ENCODE measurements around the gene LINGO3.
A peak's percentile ranks its signal among the peaks of the same experiment; 100 is the strongest.

Gene LINGO3

GRCh38 chr19:2275588-2276428, 32.1 kb downstream of the LINGO3 start:
- H3K27ac ChIP-seq = peak overlapping the region; percentile 27; the same call in 1 of the 2 replicates
- TF ChIP-seq CTCF (conservative IDR thresholded peaks at IDR 0.05) = no peak

GRCh38 chr19:2274931-2275535, 32.9 kb downstream of the LINGO3 start:
- peak overlapping the region; percentile 27 for H3K27ac ChIP-seq

GRCh38 chr19:2274185-2274711, 33.7 kb downstream of the LINGO3 start:
- TF ChIP-seq CTCF (conservative IDR thresholded peaks at IDR 0.05) = no peak
- peak overlapping the region; percentile 91; the same call in 1 of the 2 replicates for H3K27ac ChIP-seq

More at GRCh38 chr19:2274931-2275535, 32.9 kb downstream of the LINGO3 start:
- peak; percentile 67 for TF ChIP-seq CTCF (conservative IDR thresholded peaks at IDR 0.05)

- peak overlapping the region; percentile 91 for H3K27ac ChIP-seq
- peak; percentile 97 for TF ChIP-seq CTCF (conservative IDR thresholded peaks at IDR 0.05)
Observed at GRCh38 chr19:2273356-2274184, 34.4 kb downstream of the LINGO3 start.

- TF ChIP-seq CTCF (conservative IDR thresholded peaks at IDR 0.05) = no peak
- H3K27ac ChIP-seq = peak overlapping the region; percentile 91
Observed at GRCh38 chr19:2271234-2272103, 36.5 kb downstream of the LINGO3 start.

GRCh38 chr19:2270423-2271233, 37.3 kb downstream of the LINGO3 start:
- H3K27ac ChIP-seq = peak overlapping the region; percentile 91
- TF ChIP-seq CTCF (conservative IDR thresholded peaks at IDR 0.05) = no peak
